NT2/D1 (cell line): ENCODE measurements around the gene PTGIS.

Experiments
- SUZ12 ChIP-seq: IDR thresholded peaks from 2 replicates; pipeline ENCODE4 v1.6.1; 2011; ENCODE audit not compliant: insufficient read length, insufficient read depth; ENCODE audit errors: extremely low read depth
- YY1 ChIP-seq: IDR thresholded peaks from 2 replicates; pipeline ENCODE4 v1.6.1; 2011; ENCODE audit not compliant: insufficient read length, insufficient read depth
- ZNF274 ChIP-seq: IDR thresholded peaks from 2 replicates; pipeline ENCODE4 v1.6.1; 2011; ENCODE audit warnings: mild to moderate bottlenecking, low read depth, low read length

DNA sequence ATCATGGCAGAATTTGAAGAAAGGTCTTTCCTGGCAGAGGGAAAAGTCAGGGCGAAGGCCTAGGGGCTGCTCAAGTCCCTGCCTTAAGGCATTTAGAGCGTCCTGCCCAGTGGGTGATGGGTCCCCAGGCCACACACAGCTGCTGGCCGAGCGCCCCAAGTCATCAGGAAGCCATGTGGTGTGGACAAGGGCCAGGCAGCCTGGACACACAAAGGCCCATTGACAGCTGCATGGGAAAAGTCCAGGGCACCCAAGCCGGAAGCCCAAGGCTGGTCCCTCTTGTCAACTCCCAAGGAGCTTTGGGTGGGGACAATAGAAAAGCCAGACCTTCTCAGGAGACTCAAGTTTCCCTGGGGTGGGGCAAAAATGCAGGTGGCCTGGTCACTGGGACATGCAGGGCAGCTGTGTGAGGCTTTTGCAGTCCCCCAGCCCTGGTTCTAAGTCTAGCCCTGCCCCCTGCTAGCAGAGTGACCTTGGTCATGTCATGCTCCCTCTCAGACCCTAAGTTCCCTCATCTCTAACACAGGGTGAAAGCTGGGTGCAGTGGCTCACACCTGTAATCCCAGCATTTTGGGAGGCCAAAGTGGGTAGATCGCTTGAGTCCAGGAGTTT is 44.3 kb upstream of the PTGIS start:
- TF ChIP-seq ZNF274 (no peak), YY1 (no peak), SUZ12 (no peak)
